ENCODE measurements around the gene PHKB. TPM values are rescaled to one million over a fixed set of nuclear protein-coding genes. Genes with fewer than 3 reads are reported as not detected.

Gene PHKB
- polyA plus RNA-seq, 1 experiment = 78.7 TPM

- DNase-seq (ENCODE audit: low read depth, low spot score) = no peak
- Histone ChIP-seq H3K27me3 (ENCODE audit: control insufficient read depth, insufficient read depth, low read length) (no peaks in the 10 kb centered on the region), H3K27ac (ENCODE audit: low read depth, low read length) (no peak overlapping the region), H3K4me3 (ENCODE audit: low read depth, low read length) (no peak overlapping the region), H3K9me3 (ENCODE audit: control insufficient read depth, insufficient read depth, low read length) (no peaks in the 10 kb centered on the region; the same call in 1 of the 2 replicates)
- ChIA-PET CTCF (no interaction called here), POLR2A (no interaction called here)
- TF ChIP-seq, protein P1, sequence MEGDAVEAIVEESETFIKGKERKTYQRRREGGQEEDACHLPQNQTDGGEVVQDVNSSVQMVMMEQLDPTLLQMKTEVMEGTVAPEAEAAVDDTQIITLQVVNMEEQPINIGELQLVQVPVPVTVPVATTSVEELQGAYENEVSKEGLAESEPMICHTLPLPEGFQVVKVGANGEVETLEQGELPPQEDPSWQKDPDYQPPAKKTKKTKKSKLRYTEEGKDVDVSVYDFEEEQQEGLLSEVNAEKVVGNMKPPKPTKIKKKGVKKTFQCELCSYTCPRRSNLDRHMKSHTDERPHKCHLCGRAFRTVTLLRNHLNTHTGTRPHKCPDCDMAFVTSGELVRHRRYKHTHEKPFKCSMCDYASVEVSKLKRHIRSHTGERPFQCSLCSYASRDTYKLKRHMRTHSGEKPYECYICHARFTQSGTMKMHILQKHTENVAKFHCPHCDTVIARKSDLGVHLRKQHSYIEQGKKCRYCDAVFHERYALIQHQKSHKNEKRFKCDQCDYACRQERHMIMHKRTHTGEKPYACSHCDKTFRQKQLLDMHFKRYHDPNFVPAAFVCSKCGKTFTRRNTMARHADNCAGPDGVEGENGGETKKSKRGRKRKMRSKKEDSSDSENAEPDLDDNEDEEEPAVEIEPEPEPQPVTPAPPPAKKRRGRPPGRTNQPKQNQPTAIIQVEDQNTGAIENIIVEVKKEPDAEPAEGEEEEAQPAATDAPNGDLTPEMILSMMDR (IDR thresholded peaks at IDR 0.05; ENCODE audit: low read depth, low read length) = no peak
Measured at GRCh38 chr16:47721006-47721637, 260.0 kb downstream of the PHKB start.

- POLR2A ChIA-PET = no interaction called here
- H3K4me3 ChIP-seq (ENCODE audit: low read depth, low read length) = no peak overlapping the region
- CTCF ChIA-PET = interaction anchor here (0.7 kb wide), 1 partner anchor 703 kb away, joined by 4 read pairs; no protein-coding TSS in a partner anchor
Measured at GRCh38 chr16:47722046-47722445, 260.9 kb downstream of the PHKB start.

GRCh38 chr16:47724115-47724785 lies 263.1 kb downstream of the PHKB start:
- no peak for DNase-seq (ENCODE audit: low read depth, low spot score)
- Histone ChIP-seq H3K27ac (ENCODE audit: low read depth, low read length) (no peak overlapping the region), H3K4me3 (ENCODE audit: low read depth, low read length) (no peak overlapping the region), H3K9me3 (ENCODE audit: control insufficient read depth, insufficient read depth, low read length) (no peaks in the 10 kb centered on the region), H3K27me3 (ENCODE audit: control insufficient read depth, insufficient read depth, low read length) (no peaks in the 10 kb centered on the region)
- ChIA-PET POLR2A (no interaction called here), CTCF (no interaction called here)
- TF ChIP-seq, protein P1 (IDR thresholded peaks at IDR 0.05; ENCODE audit: low read depth, low read length) = no peak

More at GRCh38 chr16:47722046-47722445, 260.9 kb downstream of the PHKB start:
- TF ChIP-seq, protein P1 (IDR thresholded peaks at IDR 0.05; ENCODE audit: low read depth, low read length) = no peak
- Histone ChIP-seq H3K9me3 (ENCODE audit: control insufficient read depth, insufficient read depth, low read length) (no peaks in the 10 kb centered on the region; the same call in 1 of the 2 replicates), H3K27ac (ENCODE audit: low read depth, low read length) (no peak overlapping the region), H3K27me3 (ENCODE audit: control insufficient read depth, insufficient read depth, low read length) (no peaks in the 10 kb centered on the region)
- DNase-seq (ENCODE audit: low read depth, low spot score) = no peak

DNA sequence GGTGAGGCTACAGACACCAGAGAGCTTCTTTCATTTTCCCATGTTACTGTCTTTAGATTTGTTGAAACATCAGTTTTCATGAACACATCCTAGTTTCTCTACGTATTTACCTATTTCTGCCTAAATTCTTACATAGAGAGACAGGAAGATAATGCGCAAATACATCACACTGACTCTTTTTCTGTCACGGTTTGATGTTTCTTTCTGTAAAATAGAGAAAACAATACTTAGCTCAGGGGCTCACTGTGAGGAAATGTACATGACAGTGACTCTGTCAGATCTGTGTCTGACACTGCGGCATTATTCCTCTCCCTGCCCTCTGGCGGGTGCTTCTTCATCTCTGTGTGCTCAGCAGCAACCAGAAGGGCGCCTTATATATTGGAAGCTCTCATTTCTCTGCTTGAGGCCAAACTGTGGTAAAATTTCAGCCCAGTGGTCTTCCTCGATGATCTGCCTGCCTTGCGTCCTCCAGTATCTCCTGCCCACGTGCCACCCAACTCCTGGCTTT lies 264.1 kb downstream of the PHKB start:
- DNase-seq (ENCODE audit: low read depth, low spot score) = no peak
- POLR2A ChIA-PET = no interaction called here
- TF ChIP-seq, protein P1 (IDR thresholded peaks at IDR 0.05; ENCODE audit: low read depth, low read length) = no peak
- H3K4me3 ChIP-seq (ENCODE audit: low read depth, low read length) = no peak overlapping the region
- CTCF ChIA-PET = interaction anchor here (0.6 kb wide), 1 partner anchor 778 kb away, joined by 4 read pairs; no protein-coding TSS in a partner anchor
- H3K27ac ChIP-seq (ENCODE audit: low read depth, low read length) = no peak overlapping the region
- no peaks in the 10 kb centered on the region for H3K9me3 ChIP-seq (ENCODE audit: control insufficient read depth, insufficient read depth, low read length)
- H3K27me3 ChIP-seq (ENCODE audit: control insufficient read depth, insufficient read depth, low read length) = no peaks in the 10 kb centered on the region
